ENCODE data around the gene FAM193A.
"Not testable (repeated sequence)": the region's sequence is repeated elsewhere in the genome, so short reads cannot be mapped to it uniquely, and the experiment has no call there.

Gene FAM193A

GRCh38 chr4:2728806-2729532 lies 192.5 kb downstream of the FAM193A start:
- DNase-seq (ENCODE audit: low spot score): no peak

GRCh38 chr4:2729533-2729875 lies 193.1 kb downstream of the FAM193A start:
- no peak for DNase-seq (ENCODE audit: low spot score)

GRCh38 chr4:2731907-2732317 lies 195.5 kb downstream of the FAM193A start:
- DNase-seq (ENCODE audit: low spot score): no peak

GRCh38 chr4:2732526-2732925 lies 196.1 kb downstream of the FAM193A start:
- no peak for DNase-seq (ENCODE audit: low spot score)

GRCh38 chr4:2733001-2733843 lies 196.8 kb downstream of the FAM193A start:
- no peak for DNase-seq (ENCODE audit: low spot score)

- DNase-seq (ENCODE audit: low spot score): no peak
Observed at GRCh38 chr4:2733844-2734574, 197.6 kb downstream of the FAM193A start.

GRCh38 chr4:2734612-2735011 lies 198.2 kb downstream of the FAM193A start:
- no peak for DNase-seq (ENCODE audit: low spot score)

GRCh38 chr4:2735869-2736268 lies 199.4 kb downstream of the FAM193A start:
- DNase-seq (ENCODE audit: low spot score): no peak

GRCh38 chr4:2738296-2738695 lies 201.8 kb downstream of the FAM193A start:
- DNase-seq (ENCODE audit: low spot score): not testable (repeated sequence)

- no peak for DNase-seq (ENCODE audit: low spot score)
Observed at GRCh38 chr4:2741626-2742025, 205.2 kb downstream of the FAM193A start.

GRCh38 chr4:2742081-2742822 lies 205.8 kb downstream of the FAM193A start:
- no peak for DNase-seq (ENCODE audit: low spot score)

GRCh38 chr4:2742823-2743517 lies 206.5 kb downstream of the FAM193A start:
- no peak for DNase-seq (ENCODE audit: low spot score)

- DNase-seq (ENCODE audit: low spot score): no peak
Observed at GRCh38 chr4:2743518-2744445, 207.3 kb downstream of the FAM193A start.

GRCh38 chr4:2744576-2745270 lies 208.3 kb downstream of the FAM193A start:
- DNase-seq (ENCODE audit: low spot score): no peak

GRCh38 chr4:2745516-2745915 lies 209.1 kb downstream of the FAM193A start:
- no peak for DNase-seq (ENCODE audit: low spot score)

- DNase-seq (ENCODE audit: low spot score): no peak
Observed at GRCh38 chr4:2745981-2746806, 209.7 kb downstream of the FAM193A start.

GRCh38 chr4:2746891-2747695 lies 210.6 kb downstream of the FAM193A start:
- no peak for DNase-seq (ENCODE audit: low spot score)
